GM10248 (cell line): ENCODE measurements around the gene COX4I1.

Experiments used
- CTCF ChIA-PET: fragments of 300-600 bp; sonication (Branson Sonifier 250); formaldehyde crosslinking; extraction: SDS; loops from one replicate; lab custom pipeline; 2021; ENCODE audit warnings: antibody characterized with exemption; lab: Yijun Ruan, JAX
- POLR2A ChIA-PET: fragments of 350-650 bp; sonication (Branson Sonifier 250); formaldehyde crosslinking; extraction: SDS; loops from one replicate; lab custom pipeline; 2020; ENCODE audit warnings: antibody characterized with exemption; lab: Yijun Ruan, JAX
- DNase-seq: peaks from one replicate; pipeline ENCODE4 v3.0.0; 2012; ENCODE audit errors: extremely low spot score
- CTCF ChIP-seq: IDR thresholded peaks from 2 replicates; pipeline ENCODE4 v1.5.1; 2012; ENCODE audit warnings: mild to moderate bottlenecking, low read depth; ENCODE audit errors: extremely low read depth, missing control alignments, control extremely low read depth

The COX4I1 gene

DNA sequence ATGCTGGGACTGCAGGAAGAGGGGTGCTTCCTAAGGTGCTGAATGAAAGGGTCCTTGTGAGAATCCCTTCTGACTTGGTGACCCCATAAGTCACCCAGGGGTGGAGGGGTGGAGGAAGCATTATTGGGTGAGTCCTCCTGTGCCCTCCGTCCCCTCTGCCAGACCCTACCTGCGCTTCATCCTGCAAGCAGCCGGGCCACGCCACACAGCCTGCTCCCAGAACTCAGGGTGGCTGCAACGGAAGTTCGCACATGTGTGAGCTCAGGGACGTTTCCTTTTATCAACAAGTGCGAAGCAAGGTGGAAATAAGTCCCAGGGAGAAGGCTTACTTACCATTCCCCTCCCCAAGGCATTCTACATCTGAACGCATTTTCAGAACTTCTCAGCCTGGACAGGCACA, 40.9 kb downstream of the COX4I1 start:
- ChIA-PET POLR2A (no interaction called here), CTCF (interaction anchor here (0.6 to 1.9 kb wide), 6 partner anchors 14 to 1343 kb away, joined by 3 to 5 read pairs (median 3); no protein-coding TSS in a partner anchor)
- TF ChIP-seq CTCF = no peak
- DNase-seq = no peak

GRCh38 chr16:85840801-85841200, 41.3 kb downstream of the COX4I1 start:
- DNase-seq = no peak
- CTCF ChIA-PET = interaction anchor here (0.6 to 1.9 kb wide), 5 partner anchors 14 to 1343 kb away, joined by 3 to 5 read pairs (median 3); no protein-coding TSS in a partner anchor
- POLR2A ChIA-PET = no interaction called here
- no peak for TF ChIP-seq CTCF

DNA sequence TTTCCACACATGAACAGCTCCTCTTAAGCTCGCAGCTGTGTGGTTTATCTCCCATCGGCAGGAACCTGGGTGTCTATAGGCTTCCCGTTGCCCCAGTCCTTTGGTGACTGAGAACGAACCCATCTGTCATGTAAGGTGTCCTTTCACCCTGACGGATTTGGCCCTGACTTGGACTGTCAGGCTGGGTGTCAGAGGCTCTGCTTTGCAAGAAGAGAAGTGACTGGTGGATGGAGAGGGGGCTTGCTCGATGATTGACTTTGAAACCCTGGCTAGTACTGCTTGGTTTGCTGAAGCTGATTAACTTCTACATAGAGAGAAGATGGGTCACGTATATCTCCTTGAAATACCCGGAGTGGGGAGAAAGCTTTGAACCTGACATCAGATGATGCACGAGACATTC, 42.9 kb downstream of the COX4I1 start:
- ChIA-PET POLR2A (no interaction called here), CTCF (interaction anchor here (1.0 to 1.9 kb wide), 2 partner anchors 21 to 23 kb away, joined by 4 to 5 read pairs; no protein-coding TSS in a partner anchor)
- TF ChIP-seq CTCF = no peak
- no peak for DNase-seq

DNA sequence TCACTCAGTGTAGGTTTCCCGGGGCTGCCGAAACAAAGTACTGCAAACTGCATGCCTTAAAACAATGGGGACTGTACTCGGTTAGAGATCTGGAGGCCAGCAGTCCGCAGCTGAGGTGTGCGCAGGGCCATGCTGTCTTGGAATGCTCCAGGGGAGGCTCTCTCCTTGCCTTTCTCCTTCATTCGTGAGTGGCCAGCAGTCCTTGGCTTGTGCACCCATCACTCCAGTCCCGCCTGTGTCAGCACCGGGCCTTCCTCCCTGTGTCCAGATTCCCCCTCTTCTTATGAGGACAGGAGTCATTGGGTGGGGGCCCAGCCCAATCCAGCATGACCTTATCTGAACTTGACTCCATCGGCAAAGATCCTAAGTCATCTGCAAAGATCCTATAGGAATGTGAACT, 43.4 kb downstream of the COX4I1 start:
- ChIA-PET POLR2A (no interaction called here), CTCF (interaction anchor here (1.0 kb wide), 1 partner anchor 24 kb away, joined by 4 read pairs; no protein-coding TSS in a partner anchor)
- TF ChIP-seq CTCF = no peak
- no peak for DNase-seq

DNA sequence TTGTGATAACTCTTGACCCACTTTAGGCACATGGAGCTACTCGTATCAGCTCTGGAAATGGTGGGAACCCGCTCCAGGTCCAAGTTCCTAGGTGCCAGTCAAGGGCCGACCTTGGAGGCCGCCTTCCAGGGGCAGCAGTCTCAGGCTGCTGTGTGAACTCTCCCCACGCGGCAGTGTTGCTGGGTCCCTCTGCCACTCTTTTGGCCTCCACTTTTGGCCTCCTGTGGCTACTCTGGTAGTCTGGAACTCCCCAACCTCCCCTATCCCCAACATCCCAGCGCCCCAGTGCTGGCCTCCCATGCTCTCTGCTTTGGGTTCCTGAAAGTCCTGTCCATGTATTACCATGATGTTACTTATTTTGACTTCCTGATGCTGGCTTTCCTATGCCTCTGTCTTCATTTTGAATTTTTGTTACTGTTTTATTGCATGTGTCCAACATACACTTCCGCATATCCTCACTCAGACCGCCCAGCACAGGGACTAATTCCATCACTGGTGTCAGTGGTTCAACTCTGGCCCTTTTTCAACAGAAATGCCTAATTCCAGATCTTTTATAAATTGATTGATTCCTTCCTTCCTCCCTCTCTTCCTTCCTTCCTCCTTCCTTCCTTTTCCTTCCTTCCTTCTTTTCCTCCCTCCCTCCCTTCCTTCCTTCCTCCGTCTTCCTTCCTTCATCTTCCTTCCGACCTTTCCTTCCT, 44.1 kb downstream of the COX4I1 start:
- ChIA-PET CTCF (interaction anchor here (3.0 kb wide), 1 partner anchor 11 kb away, joined by 9 read pairs; no protein-coding TSS in a partner anchor), POLR2A (no interaction called here)
- no peak for TF ChIP-seq CTCF
- no peak for DNase-seq

DNA sequence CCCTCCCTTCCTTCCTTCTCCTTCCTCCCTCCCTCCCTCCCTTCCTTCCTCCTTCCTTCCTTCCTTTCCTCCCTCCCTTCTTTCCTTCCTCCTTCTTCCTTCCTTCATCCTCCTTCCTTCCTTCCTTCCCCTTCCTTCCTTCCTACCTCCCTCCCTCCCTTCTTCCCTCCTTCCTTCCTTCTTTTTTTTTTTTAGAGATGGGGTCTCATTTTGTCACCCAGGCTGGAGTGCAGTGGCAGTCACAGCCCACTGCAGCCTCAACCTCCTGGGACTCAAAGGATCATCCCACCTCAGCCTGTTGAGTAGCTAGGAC, 44.6 kb downstream of the COX4I1 start:
- DNase-seq = no peak
- no peak for TF ChIP-seq CTCF
- POLR2A ChIA-PET = no interaction called here
- CTCF ChIA-PET = interaction anchor here (3.0 kb wide), 1 partner anchor 11 kb away, joined by 9 read pairs; no protein-coding TSS in a partner anchor

- no peak for TF ChIP-seq CTCF
- POLR2A ChIA-PET = no interaction called here
- DNase-seq = no peak
- CTCF ChIA-PET = interaction anchor here (0.6 to 3.0 kb wide), 3 partner anchors 10 to 171 kb away, joined by 3 to 11 read pairs (median 9); no protein-coding TSS in a partner anchor
Measured at GRCh38 chr16:85844786-85845185, 45.3 kb downstream of the COX4I1 start.
